DOHH2 (cell line): ENCODE results near the gene SMPD3.

Experiments used
- H3F3A ChIP-seq: fragments of 200-600 bp; sonication (generic), shearing (Covaris generic); 2 replicates; pipeline ENCODE4 v1.6.0; 2016; ENCODE audit warnings: antibody characterized with exemption, mild to moderate bottlenecking; ENCODE audit not compliant: control insufficient read depth, insufficient read depth
- H3K27ac ChIP-seq: fragments of 200-600 bp; sonication (generic); 2 replicates; pipeline ENCODE4 v1.5.1; 2014; ENCODE audit warnings: low read depth, mild to moderate bottlenecking, low read length, moderate library complexity
- H3K27me3 ChIP-seq: fragments of 200-600 bp; sonication (generic); 2 replicates; pipeline ENCODE4 v1.6.1; 2014; ENCODE audit warnings: mild to moderate bottlenecking, low read length, mixed read lengths; ENCODE audit not compliant: control insufficient read depth
- H3K36me3 ChIP-seq: fragments of 200-600 bp; sonication (generic); 2 replicates; pipeline ENCODE4 v1.6.1; 2014; ENCODE audit warnings: mild to moderate bottlenecking, low read length, moderate library complexity, mixed read lengths; ENCODE audit not compliant: control insufficient read depth
- H3K4me1 ChIP-seq: fragments of 200-600 bp; sonication (generic); 2 replicates; pipeline ENCODE4 v1.6.1; 2014; ENCODE audit warnings: mild to moderate bottlenecking, low read length, mixed read lengths; ENCODE audit not compliant: control insufficient read depth
- H3K4me2 ChIP-seq: fragments of 200-600 bp; sonication (generic); 2 replicates; pipeline ENCODE4 v1.6.0; 2014; ENCODE audit warnings: mild to moderate bottlenecking, low read length, moderate library complexity
- H3K4me3 ChIP-seq: fragments of 200-600 bp; sonication (generic); 2 replicates; pipeline ENCODE4 v1.5.1; 2014; ENCODE audit warnings: mild to moderate bottlenecking, low read length, mixed read lengths
- H3K79me2 ChIP-seq: fragments of 200-600 bp; sonication (generic); 2 replicates; pipeline ENCODE4 v1.6.1; 2014; ENCODE audit warnings: mild to moderate bottlenecking, low read length, mixed read lengths; ENCODE audit not compliant: control insufficient read depth
- H3K9me2 ChIP-seq: fragments of 200-600 bp; sonication (generic); replicated peaks from 2 replicates; pipeline ENCODE4 v1.6.1; 2014; ENCODE audit warnings: mild to moderate bottlenecking, low read length, mixed read lengths; ENCODE audit not compliant: control insufficient read depth
- H3K9me3 ChIP-seq: fragments of 200-600 bp; sonication (generic); 2 replicates; pipeline ENCODE4 v1.6.1; 2014; ENCODE audit warnings: antibody characterized with exemption, low read length, mixed read lengths; ENCODE audit not compliant: control insufficient read depth, insufficient read depth
- H4K20me1 ChIP-seq: fragments of 200-600 bp; sonication (generic); 2 replicates; pipeline ENCODE4 v1.6.0; 2014; ENCODE audit warnings: low read depth, mild to moderate bottlenecking, antibody characterized with exemption, low read length, moderate library complexity; ENCODE audit not compliant: control insufficient read depth, insufficient read depth
- CTCF ChIP-seq: fragments of 200-600 bp; sonication (generic); IDR thresholded peaks from one replicate; pipeline ENCODE4 v1.5.1; 2014; ENCODE audit warnings: antibody characterized with exemption, mild to moderate bottlenecking, low read depth, low read length; ENCODE audit not compliant: poor library complexity, severe bottlenecking
- EZH2phosphoT487 ChIP-seq: fragments of 200-600 bp; sonication (generic); IDR thresholded peaks from 2 replicates; pipeline ENCODE4 v1.6.1; 2017; ENCODE audit warnings: borderline replicate concordance, mild to moderate bottlenecking, antibody characterized with exemption, low read length, moderate library complexity, mixed read lengths

SMPD3 gene

GRCh38 chr16:68460067-68460466, 11.8 kb upstream of the SMPD3 start:
- no peak overlapping the region for H3K4me3 ChIP-seq
- H3K36me3 ChIP-seq: no peaks in the 10 kb centered on the region
- no peaks in the 10 kb centered on the region for H3K9me2 ChIP-seq
- no peaks in the 10 kb centered on the region for H4K20me1 ChIP-seq
- H3K79me2 ChIP-seq: no peaks in the 10 kb centered on the region
- no peaks in the 10 kb centered on the region for H3K9me3 ChIP-seq
- H3K4me1 ChIP-seq: no peaks in the 10 kb centered on the region
- TF ChIP-seq EZH2phosphoT487: no peak
- no peak for TF ChIP-seq CTCF
- no peaks in the 10 kb centered on the region for H3F3A ChIP-seq
- H3K27me3 ChIP-seq: peaks cover 17% of the 10 kb centered on the region
- H3K4me2 ChIP-seq: no peak overlapping the region
- no peak overlapping the region for H3K27ac ChIP-seq

- H3K79me2 ChIP-seq: no peaks in the 10 kb centered on the region
- H3K4me1 ChIP-seq: no peaks in the 10 kb centered on the region
- no peak overlapping the region for H3K4me2 ChIP-seq
- peaks cover 17% of the 10 kb centered on the region for H3K27me3 ChIP-seq
- no peaks in the 10 kb centered on the region for H3K9me3 ChIP-seq
- H3K4me3 ChIP-seq: no peak overlapping the region
- no peaks in the 10 kb centered on the region for H3K36me3 ChIP-seq
- no peaks in the 10 kb centered on the region for H4K20me1 ChIP-seq
- no peaks in the 10 kb centered on the region for H3F3A ChIP-seq
- no peaks in the 10 kb centered on the region for H3K9me2 ChIP-seq
- H3K27ac ChIP-seq: no peak overlapping the region
- no peak for TF ChIP-seq EZH2phosphoT487
- TF ChIP-seq CTCF: no peak
Observed at GRCh38 chr16:68459457-68459856, 11.1 kb upstream of the SMPD3 start.

GRCh38 chr16:68458551-68458950, 10.2 kb upstream of the SMPD3 start:
- no peaks in the 10 kb centered on the region for H3K4me1 ChIP-seq
- no peaks in the 10 kb centered on the region for H3K9me3 ChIP-seq
- H3K79me2 ChIP-seq: no peaks in the 10 kb centered on the region
- no peaks in the 10 kb centered on the region for H3K9me2 ChIP-seq
- peaks cover 17% of the 10 kb centered on the region for H3K27me3 ChIP-seq
- no peak overlapping the region for H3K4me2 ChIP-seq
- no peak overlapping the region for H3K27ac ChIP-seq
- H3F3A ChIP-seq: no peaks in the 10 kb centered on the region
- H3K36me3 ChIP-seq: no peaks in the 10 kb centered on the region
- TF ChIP-seq CTCF: no peak
- TF ChIP-seq EZH2phosphoT487: no peak
- H3K4me3 ChIP-seq: no peak overlapping the region
- no peaks in the 10 kb centered on the region for H4K20me1 ChIP-seq

GRCh38 chr16:68458101-68458500, 9.8 kb upstream of the SMPD3 start:
- Histone ChIP-seq H3K9me2 (no peaks in the 10 kb centered on the region), H3F3A (no peaks in the 10 kb centered on the region), H3K27me3 (peaks cover 17% of the 10 kb centered on the region), H3K4me2 (no peak overlapping the region), H3K79me2 (no peaks in the 10 kb centered on the region), H3K36me3 (no peaks in the 10 kb centered on the region), H3K27ac (no peak overlapping the region), H3K4me3 (no peak overlapping the region), H4K20me1 (no peaks in the 10 kb centered on the region), H3K9me3 (no peaks in the 10 kb centered on the region), H3K4me1 (no peaks in the 10 kb centered on the region)
- TF ChIP-seq EZH2phosphoT487: no peak
- no peak for TF ChIP-seq CTCF
